Neural cell (in vitro differentiated cells): Measurements from ENCODE around the gene NECTIN1. TPM values are rescaled to one million over a fixed set of nuclear protein-coding genes. Genes with fewer than 3 reads are reported as not detected.

Source experiments
- H2AFZ ChIP-seq: fragments of 200-600, 300-800 bp; sonication (generic), shearing (Covaris generic); 2 replicates; pipeline ENCODE4 v1.6.0; 2014; ENCODE audit warnings: low read depth, mild to moderate bottlenecking, antibody characterized with exemption, low read length, moderate library complexity
- H3F3A ChIP-seq: fragments of 200-600 bp; shearing (Covaris generic); 2 replicates; pipeline ENCODE4 v1.6.1; 2016; ENCODE audit warnings: mild to moderate bottlenecking, moderate library complexity, mixed read lengths, antibody characterized with exemption, low read length; ENCODE audit not compliant: insufficient read depth, poor library complexity, severe bottlenecking
- H3K27ac ChIP-seq: fragments of 200-600, 300-800 bp; sonication (generic), shearing (Covaris generic); 2 replicates; pipeline ENCODE4 v1.5.1; 2014; ENCODE audit warnings: mild to moderate bottlenecking, low read length, moderate library complexity
- H3K27me3 ChIP-seq: fragments of 300-800, 200-600 bp; sonication (generic), shearing (Covaris generic); 2 replicates; pipeline ENCODE4 v1.6.0; 2014; ENCODE audit warnings: mild to moderate bottlenecking, low read depth, low read length, moderate library complexity; ENCODE audit not compliant: insufficient read depth
- H3K36me3 ChIP-seq: fragments of 300-800, 200-600 bp; sonication (generic), shearing (Covaris generic); 2 replicates; pipeline ENCODE4 v1.5.1; 2014; ENCODE audit warnings: mild to moderate bottlenecking, antibody characterized with exemption, low read length, moderate library complexity; ENCODE audit not compliant: insufficient read depth
- H3K4me2 ChIP-seq: fragments of 300-800, 200-600 bp; sonication (generic), shearing (Covaris generic); 2 replicates; pipeline ENCODE4 v1.6.0; 2014; ENCODE audit warnings: mild to moderate bottlenecking, low read length
- H3K4me3 ChIP-seq: fragments of 300-800, 200-600 bp; sonication (generic), shearing (Covaris generic); 2 replicates; pipeline ENCODE4 v1.5.1; 2014; ENCODE audit warnings: mild to moderate bottlenecking, low read length, moderate library complexity
- H3K79me2 ChIP-seq: fragments of 200-600 bp; shearing (Covaris generic); replicated peaks from 2 replicates; pipeline ENCODE4 v1.6.0; 2014; ENCODE audit warnings: mild to moderate bottlenecking, low read length, moderate library complexity; ENCODE audit not compliant: insufficient read depth
- H3K9ac ChIP-seq: fragments of 300-800, 200-600 bp; sonication (generic), shearing (Covaris generic); 2 replicates; pipeline ENCODE4 v1.6.1; 2016; ENCODE audit warnings: mild to moderate bottlenecking, low read length, mixed read lengths
- H3K9me2 ChIP-seq: fragments of 200-600 bp; shearing (Covaris generic); 2 replicates; pipeline ENCODE4 v1.6.1; 2016; ENCODE audit warnings: mild to moderate bottlenecking, low read length, mixed read lengths; ENCODE audit not compliant: insufficient read depth
- H3K9me3 ChIP-seq: fragments of 200-600, 300-800 bp; sonication (generic), shearing (Covaris generic); 2 replicates; pipeline ENCODE4 v1.6.1; 2016; ENCODE audit warnings: mild to moderate bottlenecking, mixed run types, low read length, moderate library complexity, mixed read lengths
- H4K20me1 ChIP-seq: fragments of 200-600 bp; shearing (Covaris generic); 2 replicates; pipeline ENCODE4 v1.6.1; 2016; ENCODE audit warnings: mild to moderate bottlenecking, mixed run types; ENCODE audit not compliant: insufficient read depth
- CTCF ChIP-seq: fragments of 450-650 bp; IDR thresholded peaks from 2 replicates; pipeline ENCODE4 v1.5.1; 2014; ENCODE audit warnings: antibody characterized with exemption, mild to moderate bottlenecking, moderate library complexity; ENCODE audit not compliant: poor library complexity, severe bottlenecking
- EP300 ChIP-seq: fragments of 450-650 bp; conservative IDR thresholded peaks from 2 replicates; pipeline ENCODE4 v1.6.1; 2014; ENCODE audit warnings: antibody characterized with exemption, mild to moderate bottlenecking, moderate library complexity; ENCODE audit not compliant: poor library complexity, severe bottlenecking
- EZH2 ChIP-seq: fragments of 200-600, 300-800 bp; shearing (Covaris generic), sonication (generic); IDR thresholded peaks from 2 replicates; pipeline ENCODE4 v1.6.1; 2014; ENCODE audit warnings: antibody characterized with exemption, low read length, borderline replicate concordance, mild to moderate bottlenecking; ENCODE audit not compliant: insufficient read depth, poor library complexity, severe bottlenecking
- MXI1 ChIP-seq: fragments of 450-650 bp; conservative IDR thresholded peaks from 2 replicates; pipeline ENCODE4 v1.6.1; 2014; ENCODE audit warnings: antibody characterized with exemption, mild to moderate bottlenecking; ENCODE audit not compliant: poor library complexity, severe bottlenecking
- POLR2AphosphoS5 ChIP-seq: IDR thresholded peaks from 2 replicates; pipeline ENCODE4 v1.6.1; 2012
- RAD21 ChIP-seq: fragments of 450-650 bp; conservative IDR thresholded peaks from 2 replicates; pipeline ENCODE4 v1.6.1; 2014; ENCODE audit warnings: antibody characterized with exemption, mild to moderate bottlenecking, moderate library complexity
- SMC3 ChIP-seq: fragments of 450-650 bp; conservative IDR thresholded peaks from 2 replicates; pipeline ENCODE4 v1.6.1; 2014; ENCODE audit warnings: antibody characterized with exemption, mild to moderate bottlenecking, moderate library complexity; ENCODE audit not compliant: poor library complexity
- TAF1 ChIP-seq: IDR thresholded peaks from 2 replicates; pipeline ENCODE4 v1.6.1; 2012; ENCODE audit warnings: low read depth
- polyA plus RNA-seq: library from polyadenylated mRNA; depleted of rRNA; stranded (reverse); fragments of >200 nt; gene quantifications from 2 replicates; pipeline ENCODE4 v1.2.3, GENCODE V29; 2014
- TF ChIP-seq, protein P1 (sequence below): IDR thresholded peaks from 2 replicates; pipeline ENCODE4 v1.6.1; 2012; ENCODE audit warnings: borderline replicate concordance

Gene NECTIN1
- polyA plus RNA-seq, 1 donor from 2014 or later = 5.6 TPM

- Histone ChIP-seq H2AFZ (no peak overlapping the region), H3K36me3 (no peaks in the 10 kb centered on the region), H4K20me1 (no peaks in the 10 kb centered on the region), H3F3A (no peaks in the 10 kb centered on the region), H3K4me3 (no peak overlapping the region), H3K4me2 (no peak overlapping the region), H3K9me3 (no peaks in the 10 kb centered on the region), H3K9ac (no peak overlapping the region), H3K79me2 (no peaks in the 10 kb centered on the region), H3K9me2 (no peaks in the 10 kb centered on the region), H3K27me3 (no peaks in the 10 kb centered on the region), H3K27ac (no peak overlapping the region)
- TF ChIP-seq EP300 (no peak), TAF1 (no peak), EZH2 (no peak), CTCF (no peak), MXI1 (no peak), POLR2AphosphoS5 (no peak), RAD21 (no peak), SMC3 (no peak)
- TF ChIP-seq, protein P1, sequence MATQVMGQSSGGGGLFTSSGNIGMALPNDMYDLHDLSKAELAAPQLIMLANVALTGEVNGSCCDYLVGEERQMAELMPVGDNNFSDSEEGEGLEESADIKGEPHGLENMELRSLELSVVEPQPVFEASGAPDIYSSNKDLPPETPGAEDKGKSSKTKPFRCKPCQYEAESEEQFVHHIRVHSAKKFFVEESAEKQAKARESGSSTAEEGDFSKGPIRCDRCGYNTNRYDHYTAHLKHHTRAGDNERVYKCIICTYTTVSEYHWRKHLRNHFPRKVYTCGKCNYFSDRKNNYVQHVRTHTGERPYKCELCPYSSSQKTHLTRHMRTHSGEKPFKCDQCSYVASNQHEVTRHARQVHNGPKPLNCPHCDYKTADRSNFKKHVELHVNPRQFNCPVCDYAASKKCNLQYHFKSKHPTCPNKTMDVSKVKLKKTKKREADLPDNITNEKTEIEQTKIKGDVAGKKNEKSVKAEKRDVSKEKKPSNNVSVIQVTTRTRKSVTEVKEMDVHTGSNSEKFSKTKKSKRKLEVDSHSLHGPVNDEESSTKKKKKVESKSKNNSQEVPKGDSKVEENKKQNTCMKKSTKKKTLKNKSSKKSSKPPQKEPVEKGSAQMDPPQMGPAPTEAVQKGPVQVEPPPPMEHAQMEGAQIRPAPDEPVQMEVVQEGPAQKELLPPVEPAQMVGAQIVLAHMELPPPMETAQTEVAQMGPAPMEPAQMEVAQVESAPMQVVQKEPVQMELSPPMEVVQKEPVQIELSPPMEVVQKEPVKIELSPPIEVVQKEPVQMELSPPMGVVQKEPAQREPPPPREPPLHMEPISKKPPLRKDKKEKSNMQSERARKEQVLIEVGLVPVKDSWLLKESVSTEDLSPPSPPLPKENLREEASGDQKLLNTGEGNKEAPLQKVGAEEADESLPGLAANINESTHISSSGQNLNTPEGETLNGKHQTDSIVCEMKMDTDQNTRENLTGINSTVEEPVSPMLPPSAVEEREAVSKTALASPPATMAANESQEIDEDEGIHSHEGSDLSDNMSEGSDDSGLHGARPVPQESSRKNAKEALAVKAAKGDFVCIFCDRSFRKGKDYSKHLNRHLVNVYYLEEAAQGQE = no peak
Observed at GRCh38 chr11:119691020-119691666, 37.9 kb downstream of the NECTIN1 start.

GRCh38 chr11:119689302-119689701 is 39.7 kb downstream of the NECTIN1 start:
- Histone ChIP-seq H3F3A (no peaks in the 10 kb centered on the region), H3K4me3 (no peak overlapping the region), H3K27me3 (no peaks in the 10 kb centered on the region), H3K9me2 (no peaks in the 10 kb centered on the region), H3K9ac (no peak overlapping the region), H4K20me1 (no peaks in the 10 kb centered on the region), H2AFZ (no peak overlapping the region), H3K9me3 (no peaks in the 10 kb centered on the region), H3K4me2 (no peak overlapping the region), H3K79me2 (no peaks in the 10 kb centered on the region), H3K27ac (no peak overlapping the region), H3K36me3 (no peaks in the 10 kb centered on the region)
- TF ChIP-seq EZH2 (no peak), POLR2AphosphoS5 (no peak), RAD21 (no peak), MXI1 (no peak), EP300 (no peak), CTCF (no peak), TAF1 (no peak), SMC3 (no peak)
- TF ChIP-seq, protein P1 = no peak
